NCI-H82 treated with DMSO at 0.1 percent for 48 hours (cell line): Measurements from ENCODE around the gene HSD17B2.
A peak's percentile ranks its signal among the peaks of the same experiment; 100 is the strongest.
"Not testable (repeated sequence)": the region's sequence is repeated elsewhere in the genome, so short reads cannot be mapped to it uniquely, and the experiment has no call there.

Experiments
- DNase-seq: peaks from one replicate; lab custom pipeline; 2025; ENCODE audit not compliant: unreplicated experiment; lab: John Stamatoyannopoulos, UW

Gene HSD17B2, protein sequence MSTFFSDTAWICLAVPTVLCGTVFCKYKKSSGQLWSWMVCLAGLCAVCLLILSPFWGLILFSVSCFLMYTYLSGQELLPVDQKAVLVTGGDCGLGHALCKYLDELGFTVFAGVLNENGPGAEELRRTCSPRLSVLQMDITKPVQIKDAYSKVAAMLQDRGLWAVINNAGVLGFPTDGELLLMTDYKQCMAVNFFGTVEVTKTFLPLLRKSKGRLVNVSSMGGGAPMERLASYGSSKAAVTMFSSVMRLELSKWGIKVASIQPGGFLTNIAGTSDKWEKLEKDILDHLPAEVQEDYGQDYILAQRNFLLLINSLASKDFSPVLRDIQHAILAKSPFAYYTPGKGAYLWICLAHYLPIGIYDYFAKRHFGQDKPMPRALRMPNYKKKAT

DNA sequence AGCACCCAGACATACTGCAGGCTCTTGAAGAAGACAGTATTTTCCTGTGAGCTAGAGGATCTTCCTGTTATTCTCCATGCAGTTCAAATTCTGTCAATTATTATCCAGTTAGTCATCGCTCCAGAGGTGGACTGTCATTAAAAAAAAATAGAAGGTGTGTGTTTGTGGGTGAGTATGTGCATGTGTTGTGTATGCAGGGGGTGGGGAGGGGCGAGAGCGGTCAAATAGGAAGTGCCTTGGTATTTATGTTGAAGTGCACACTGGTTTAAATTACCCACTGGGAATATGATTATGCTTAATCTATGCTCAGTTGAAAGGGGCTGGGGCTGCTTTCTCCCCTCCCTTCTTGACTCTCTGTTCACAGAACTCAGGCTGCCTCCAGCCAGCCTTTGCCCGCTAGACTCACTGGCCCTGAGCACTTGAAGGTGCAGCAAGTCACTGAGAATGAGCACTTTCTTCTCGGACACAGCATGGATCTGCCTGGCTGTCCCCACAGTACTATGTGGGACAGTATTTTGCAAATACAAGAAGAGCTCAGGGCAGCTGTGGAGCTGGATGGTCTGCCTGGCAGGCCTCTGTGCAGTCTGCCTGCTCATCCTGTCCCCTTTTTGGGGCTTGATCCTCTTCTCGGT is at the start of gene HSD17B2:
TSS of gene HSD17B2 (plus strand) at position 273 of the 632 bp plus-strand sequence. CDS start at position 445, 172 bp downstream.
- DNase-seq = peak; percentile 15

DNA sequence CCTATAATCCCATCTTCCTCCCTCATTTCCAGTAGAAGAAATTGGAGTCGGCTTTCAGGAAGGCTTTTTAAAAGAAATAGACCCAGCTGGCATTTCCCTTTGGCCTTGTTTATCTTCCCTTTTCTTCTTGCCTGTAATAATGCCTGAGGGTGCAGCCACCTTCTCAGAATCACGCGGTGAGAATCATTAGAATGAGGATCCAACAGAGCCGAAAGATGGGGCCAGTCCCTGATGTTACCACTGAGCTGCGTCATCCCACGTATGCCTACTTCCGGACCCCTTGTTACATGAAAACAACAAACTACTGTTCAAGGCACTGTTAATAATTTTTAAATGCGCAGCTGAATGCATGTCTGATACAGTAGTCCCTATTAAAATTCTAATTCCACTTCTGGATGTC is 47.9 kb upstream of the HSD17B2 start:
- DNase-seq = no peak

DNA sequence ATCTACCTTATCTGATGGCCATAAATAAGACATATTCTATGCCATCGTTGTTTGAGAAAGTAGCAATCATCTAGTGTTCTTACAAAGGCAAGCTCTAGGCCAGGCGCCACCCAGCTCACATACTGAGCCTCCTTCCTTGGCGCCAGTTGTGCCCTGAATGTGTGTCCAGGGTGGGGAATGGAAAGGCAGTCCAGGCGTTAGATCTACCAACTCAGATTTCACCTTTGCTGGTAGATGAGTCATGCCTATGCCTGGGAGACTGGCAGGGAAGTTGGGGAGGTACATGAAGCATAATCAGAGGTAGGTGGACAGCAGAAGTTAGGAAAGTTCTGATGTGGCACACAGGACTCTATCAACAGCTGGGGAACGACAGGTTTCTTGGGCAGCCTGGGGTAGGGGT is 47.3 kb upstream of the HSD17B2 start:
- no peak for DNase-seq

DNA sequence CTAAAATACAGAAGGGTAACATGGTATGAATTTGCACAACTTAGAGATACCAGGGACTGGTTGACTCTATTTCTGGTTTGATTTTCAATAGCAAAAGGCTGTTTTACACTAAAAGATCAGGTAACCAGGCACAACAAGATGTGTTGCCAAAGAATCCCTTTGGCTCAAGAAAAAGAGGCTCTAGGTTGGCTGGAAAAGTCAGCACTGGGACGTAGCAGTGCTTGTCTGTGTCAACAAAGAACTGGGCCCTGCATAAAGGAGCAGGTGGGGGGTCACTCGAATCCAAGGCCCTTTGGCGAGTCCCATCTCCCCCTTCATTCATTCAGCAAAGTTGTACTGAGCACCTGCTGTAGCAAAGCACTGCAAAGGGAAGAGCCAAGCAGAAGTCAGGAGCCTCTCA is 42.2 kb upstream of the HSD17B2 start:
- DNase-seq = no peak

DNA sequence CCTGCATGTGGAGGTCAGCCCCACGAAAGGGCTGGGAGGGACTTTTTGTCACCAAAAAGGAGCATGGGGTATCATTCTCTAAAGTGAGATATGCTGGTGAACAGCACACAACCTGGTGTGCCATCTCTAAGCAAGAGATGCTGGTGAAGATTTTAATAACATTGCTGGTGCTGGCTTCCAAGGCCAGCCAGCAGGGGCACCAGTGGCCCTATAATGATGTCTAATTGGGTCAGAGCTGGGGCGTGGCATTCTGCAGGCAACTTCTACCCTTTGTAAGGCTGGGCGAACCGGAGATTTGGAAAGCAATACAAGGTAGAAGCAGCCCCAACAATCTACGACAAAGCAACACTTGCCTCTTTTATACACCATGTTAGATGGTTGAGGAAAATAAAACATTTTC is 40.6 kb upstream of the HSD17B2 start:
- no peak for DNase-seq

DNA sequence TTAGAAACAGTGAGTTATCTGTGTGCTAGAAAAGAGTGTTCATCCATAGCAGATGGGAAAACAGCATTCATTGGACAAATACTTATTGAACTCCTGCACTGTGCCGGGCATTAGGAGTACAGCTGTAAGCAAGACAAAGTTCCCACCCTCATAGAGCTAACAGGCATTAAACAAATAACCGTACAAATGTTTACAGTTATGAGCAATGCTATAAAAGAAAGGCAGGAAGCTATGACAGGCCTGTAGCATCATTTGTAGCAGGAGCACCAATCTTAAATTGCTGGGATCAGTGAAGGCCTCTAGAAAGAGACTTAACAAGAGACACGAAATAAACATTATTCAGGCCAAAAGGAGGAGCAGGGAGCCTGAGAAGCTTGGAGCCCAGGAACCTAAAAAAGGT is 39.4 kb upstream of the HSD17B2 start:
- DNase-seq = no peak

DNA sequence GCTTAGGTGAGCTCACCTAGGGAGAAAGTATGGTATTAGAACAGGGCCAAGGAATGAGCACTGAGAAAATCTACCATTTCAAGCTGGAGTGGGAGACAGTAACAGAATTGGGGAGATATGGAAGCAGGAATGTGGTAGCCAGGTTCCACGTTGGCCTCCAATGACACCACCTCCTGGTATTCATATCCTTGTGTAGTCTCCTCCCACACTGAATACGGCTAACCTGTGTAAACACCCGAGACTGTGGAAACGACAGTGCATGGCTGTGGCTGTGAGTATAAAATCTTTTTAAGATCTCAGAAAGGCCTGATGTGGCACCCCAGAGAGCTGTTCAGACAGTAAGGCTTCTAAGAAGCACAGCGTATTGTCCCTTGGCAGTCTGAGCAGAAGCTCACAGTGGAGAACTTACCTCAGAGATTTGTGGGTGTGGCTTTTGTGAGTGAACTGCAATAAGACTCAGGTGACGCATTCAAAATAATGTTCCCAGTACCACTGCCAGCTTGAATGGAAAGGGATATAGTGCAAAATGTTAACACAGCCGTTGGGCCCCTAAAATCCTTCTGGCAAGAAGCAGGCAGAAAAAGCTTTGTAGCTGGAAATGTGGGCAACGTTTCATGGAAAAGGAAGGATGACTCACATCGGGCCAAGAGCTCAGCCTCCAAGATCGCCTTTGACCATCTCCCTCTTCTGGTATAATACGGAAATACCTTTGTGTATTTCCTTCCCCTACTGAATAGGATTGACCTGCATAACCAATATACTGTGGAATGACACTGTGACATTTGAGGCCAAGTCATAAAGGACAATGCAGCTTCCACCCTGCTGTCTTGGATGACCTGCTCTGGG is 38.2 kb upstream of the HSD17B2 start:
- no peak for DNase-seq

DNA sequence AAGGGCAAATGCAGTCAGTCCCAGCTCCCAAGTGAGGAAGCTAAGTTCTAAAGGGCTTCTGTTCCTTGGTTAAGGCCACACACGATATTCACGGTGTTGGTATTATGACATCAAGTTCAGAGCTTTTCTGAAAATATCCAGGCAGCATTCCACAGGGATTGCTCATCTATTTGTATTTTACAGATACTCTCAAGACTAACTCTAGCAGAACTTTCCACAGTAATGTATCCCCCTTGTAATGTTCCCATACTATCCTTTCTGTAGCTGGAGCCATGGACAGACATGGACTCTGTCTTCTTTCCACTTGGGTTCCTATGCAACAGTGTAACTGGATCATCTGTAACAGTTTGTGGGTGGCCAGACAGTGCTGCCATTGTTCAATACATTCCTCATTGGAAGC is 37.3 kb upstream of the HSD17B2 start:
- no peak for DNase-seq

DNA sequence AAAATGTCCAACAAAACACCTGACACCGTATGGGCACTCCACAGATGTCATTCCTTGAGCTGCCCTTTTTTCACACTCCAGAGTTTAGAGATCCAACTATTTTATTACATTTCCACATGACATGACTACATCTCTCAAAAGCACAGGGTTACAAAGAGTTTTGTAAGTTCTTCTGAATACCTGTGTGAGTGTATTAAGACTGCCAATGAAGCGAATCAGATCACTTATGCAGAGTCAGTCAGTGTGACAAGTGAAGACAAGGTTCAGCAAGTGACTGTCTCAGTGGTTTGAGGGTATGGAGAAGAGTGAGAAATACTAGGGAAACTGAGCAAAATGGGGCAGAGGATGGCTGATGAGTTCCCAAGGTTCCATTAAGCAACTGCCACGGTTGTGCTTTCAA is 32.2 kb upstream of the HSD17B2 start:
- DNase-seq = no peak

DNA sequence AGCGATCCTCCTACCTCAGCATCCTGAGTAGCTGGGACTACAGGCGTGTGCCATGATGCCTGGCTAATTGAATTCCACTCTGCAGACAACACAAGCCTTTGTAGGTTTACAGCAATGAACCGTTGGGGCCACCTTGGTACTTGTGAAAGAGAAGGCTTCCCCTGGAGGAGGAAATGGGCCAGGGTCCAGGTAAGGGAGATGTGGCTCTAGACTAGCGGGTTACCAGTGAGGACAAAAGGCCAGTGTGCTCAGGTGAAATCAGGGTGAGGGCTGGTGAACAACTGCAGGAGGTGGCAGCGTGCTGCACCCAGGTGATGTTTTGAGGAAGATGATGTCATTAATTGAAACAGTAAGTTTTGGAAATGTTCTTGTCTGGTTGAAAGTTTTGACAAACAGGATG is 30.5 kb upstream of the HSD17B2 start:
- no peak for DNase-seq

DNA sequence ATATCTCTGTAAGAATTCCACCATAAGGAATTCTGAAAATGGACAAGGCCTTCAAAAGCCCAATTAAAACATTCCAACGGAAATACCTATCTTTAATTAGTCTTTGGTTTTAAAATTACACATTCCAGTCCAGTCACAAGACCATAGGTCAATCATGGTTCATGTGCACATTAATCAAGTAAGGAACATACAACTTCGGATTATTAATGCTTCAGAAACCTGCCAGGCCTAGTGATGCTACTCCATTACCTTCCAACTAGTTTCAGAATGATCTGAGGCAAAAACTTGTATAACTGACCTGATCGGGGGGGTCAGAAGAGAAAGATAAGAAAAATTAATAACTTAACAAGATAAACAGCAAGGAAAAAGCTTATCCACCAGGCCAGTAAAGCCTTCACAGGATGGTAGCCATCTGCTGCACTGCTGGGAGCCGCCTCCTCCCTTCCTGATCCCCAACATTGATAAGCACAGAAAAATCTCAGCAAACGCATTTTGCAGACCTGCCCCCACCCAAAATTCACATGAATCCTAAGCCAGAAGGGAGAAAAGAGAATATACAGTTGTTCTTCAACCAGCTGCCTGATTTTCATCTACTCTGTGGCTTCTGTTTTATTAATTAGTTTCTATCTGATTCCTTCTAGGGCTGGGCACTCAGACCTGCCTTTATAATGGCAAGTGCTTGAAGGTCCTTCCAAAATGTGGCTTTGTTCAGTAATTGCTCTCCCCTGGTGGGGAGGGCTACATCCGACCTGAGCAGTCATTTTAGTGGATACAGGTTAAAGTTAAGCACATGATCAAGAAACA is 29.8 kb upstream of the HSD17B2 start:
- peak; percentile 77 for DNase-seq

DNA sequence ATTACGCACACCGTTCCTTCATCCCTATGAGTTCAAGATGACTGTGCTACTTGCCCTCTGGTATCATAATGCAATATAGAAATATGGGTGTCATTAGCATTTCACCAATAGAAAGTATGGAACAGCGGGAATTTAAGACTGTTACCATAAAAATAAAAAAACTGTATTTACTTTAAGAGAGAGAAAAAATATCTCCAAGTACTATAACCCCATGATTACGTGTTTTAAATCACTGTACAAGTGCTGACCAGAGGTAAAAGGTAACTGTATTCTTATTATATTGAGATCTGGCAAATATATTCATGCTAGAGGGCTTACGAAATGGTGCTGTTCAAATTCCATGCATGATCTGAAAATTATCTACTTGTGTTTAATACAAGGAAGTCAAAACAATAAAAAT is 29.0 kb upstream of the HSD17B2 start:
- DNase-seq = no peak

DNA sequence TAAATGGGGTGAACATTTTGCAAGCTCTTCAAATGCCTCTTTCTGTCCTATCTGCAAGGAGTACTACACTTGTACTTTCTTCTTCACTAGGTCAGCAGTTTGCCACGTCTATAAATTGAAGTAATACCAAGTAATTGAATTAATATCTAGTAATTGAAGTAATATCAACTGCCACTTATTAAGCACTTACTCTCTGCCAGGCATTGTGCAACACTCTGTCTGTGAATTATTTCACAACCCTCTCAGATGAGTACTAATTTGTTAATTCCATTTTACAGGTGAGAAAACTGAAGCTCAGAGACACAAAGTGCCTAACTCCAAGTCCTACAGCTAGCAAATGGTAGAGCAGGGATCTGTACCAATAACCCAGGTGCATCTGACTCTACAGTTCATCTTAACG is 27.9 kb upstream of the HSD17B2 start:
- DNase-seq = no peak

DNA sequence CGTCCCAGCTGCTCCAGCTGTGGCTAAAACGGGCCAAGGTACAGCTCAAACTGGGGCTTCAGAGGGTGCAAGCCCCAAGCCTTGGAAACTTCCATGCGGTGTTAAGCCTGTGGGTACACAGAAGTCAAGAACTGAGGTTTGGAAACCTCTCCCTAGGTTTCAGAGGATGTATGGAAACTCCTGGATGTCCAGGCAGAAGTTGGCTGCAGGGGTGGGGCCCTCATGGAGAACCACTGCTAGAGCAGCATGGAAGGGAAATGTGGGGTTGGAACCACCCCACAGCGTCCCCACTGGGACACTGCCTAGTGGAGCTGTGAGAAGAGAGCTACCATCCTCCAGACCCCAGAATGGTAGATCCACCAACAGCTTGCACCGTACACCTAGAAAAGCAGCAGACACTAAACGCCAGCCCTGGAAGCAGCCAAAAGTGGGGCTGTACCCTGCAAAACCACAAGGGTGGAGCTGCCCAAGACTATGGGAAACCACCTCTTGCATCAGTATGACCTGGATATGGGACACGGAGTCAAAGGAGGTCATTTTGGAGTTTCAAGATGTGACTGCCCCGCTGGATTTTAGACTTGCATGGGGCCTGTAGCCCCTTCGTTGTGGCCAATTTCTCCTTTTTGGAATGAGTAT is 26.0 kb upstream of the HSD17B2 start:
- no peak for DNase-seq

DNA sequence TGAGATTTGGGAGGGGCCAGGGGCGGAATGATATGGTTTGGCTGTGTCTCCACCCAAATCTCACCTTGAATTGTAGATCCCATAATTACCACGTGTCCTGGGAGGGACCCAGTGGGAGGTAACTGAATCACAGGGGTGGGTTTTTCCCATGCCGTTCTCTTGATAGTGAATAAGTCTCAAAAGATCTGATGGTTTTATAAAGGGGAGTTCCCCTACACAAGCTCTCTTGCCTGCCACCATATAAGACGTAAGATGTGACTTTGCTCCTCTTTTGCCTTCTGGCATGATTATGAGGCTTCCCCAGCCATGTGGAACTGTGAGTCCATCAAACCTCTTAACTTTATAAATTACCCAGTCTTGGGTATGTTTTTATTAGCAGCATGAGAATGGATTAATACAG is 25.3 kb upstream of the HSD17B2 start:
- DNase-seq = not testable (repeated sequence)

DNA sequence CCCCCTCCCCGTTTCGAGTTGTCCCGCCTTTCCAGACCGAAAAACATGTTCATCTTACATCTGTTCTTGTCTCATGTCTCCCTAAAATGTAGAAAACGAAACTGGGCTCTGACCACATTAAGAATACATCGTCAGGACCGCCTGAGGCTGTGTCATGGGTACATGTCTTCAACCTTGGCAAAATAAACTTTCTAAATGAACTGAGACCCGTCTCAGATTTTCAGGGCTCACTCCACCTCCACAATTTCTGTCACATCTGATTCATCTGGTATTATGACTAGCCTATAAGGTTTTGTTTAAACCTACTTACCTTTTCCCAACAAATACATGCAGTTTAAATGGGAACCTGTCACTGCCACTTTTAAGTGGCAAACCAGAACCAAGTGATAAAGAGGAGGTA is 24.4 kb upstream of the HSD17B2 start:
- no peak for DNase-seq

DNA sequence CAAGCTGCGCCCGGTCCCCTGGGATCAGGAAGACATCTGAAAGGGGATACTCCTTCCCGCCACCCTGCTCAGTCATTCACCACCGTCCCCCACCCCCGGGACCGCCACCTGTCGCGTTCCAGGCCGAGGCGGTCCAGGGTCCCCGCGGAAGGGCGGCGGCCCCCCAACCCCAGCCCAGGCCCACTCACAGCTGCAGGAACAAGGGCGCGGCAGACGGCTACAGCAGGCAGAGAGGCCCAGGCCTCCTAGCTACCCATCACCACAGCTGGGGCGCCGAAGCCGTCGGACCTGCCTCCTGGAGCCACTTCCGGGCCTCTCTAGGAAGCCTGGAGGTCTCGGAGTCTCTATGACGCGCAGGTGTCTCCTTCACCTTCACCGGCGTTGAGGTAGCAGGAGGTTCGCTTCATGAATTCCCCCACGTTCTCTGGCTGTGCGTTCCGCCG is 23.8 kb upstream of the HSD17B2 start, which contains the start of gene SDR42E1:
TSS of gene SDR42E1 (minus strand) at position 272 of the 443 bp plus-strand sequence. CDS start 10,612 bp downstream, outside the sequence.
- DNase-seq = no peak

DNA sequence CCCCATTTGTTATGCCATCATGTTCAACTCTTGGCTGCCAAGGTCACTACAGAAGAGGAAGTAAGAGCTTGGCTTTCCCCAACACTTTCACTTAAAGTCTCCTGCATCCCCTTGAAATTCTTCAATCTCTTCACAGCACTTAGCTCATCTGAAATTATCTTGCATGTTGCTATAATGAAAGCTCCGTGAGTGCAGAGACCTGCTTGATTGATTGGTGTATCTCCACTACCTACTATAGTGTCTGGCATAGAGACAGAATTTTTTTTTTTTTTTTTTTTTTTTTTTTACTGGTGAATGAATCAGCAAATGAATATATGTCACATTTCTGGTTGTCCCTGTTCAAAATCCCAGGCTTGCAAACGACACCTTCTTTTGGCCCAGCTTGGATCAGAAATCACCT is 21.9 kb upstream of the HSD17B2 start:
- DNase-seq = no peak

DNA sequence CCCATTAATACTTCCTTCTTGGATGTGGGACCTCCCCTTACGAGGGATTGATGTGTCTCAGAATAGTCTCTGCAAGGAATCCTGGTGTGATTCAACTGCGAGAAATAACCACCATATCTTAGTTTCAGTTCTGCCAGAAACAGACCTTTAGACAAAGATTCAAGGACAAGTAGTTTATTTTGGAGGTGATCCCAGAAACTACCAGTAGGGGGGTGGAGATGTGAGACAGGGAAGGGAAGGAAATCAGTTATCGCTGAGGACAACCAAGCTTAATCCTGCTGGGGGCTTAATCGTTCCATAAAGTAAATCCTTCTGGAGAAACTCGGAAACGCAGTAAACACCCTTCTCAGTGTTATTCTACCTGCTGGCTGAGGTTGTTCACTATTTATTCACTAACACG is 18.8 kb upstream of the HSD17B2 start:
- DNase-seq = no peak

DNA sequence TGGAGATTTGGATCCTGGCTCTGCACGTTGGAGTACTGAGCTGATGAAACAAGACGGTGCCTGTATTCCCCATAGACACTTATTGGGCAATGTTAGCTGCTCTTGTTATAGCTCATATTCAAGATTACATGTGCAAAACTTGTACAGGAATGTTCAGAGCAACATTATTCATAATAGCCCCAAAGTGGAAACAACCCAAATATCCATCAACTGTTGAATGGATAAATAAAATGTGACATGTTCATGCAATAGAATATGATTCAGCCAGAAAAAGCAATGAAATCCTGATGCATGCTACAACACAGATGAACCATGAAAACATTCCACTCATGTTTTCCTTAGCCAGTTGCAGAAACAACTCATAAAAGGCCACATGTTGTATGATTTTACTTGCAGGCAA is 18.1 kb upstream of the HSD17B2 start:
- DNase-seq = no peak
